ENCODE measurements around the gene PROZ.

Gene PROZ

GRCh38 chr13:113153810-113154748 is 4.4 kb upstream of the PROZ start:
- DNase-seq (ENCODE audit: low read depth): no peak
- peak overlapping the region; percentile 44 for H3K4me3 ChIP-seq (ENCODE audit: low read length)
- TF ChIP-seq CTCF (conservative IDR thresholded peaks at IDR 0.05; ENCODE audit: low read depth, low read length): no peak

DNA sequence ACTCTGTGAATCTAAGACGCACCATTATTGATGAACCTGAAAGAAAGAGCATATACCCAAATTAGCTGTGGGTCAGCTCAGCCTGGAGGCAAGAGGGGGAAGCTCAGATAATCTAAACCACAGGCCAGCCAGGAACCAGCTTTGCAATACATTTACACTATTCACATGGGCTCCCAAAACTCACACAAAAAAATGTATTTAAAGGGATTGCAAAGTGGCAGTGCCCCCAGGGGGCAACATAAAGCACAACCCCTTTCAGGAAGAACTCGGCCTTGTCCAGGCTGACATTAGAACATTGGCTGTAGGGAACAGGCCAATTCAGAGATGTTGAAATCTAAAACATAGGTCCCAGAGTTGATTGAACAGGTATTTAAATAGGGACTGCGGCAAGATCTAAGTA is 3.2 kb upstream of the PROZ start:
- H3K4me3 ChIP-seq (ENCODE audit: low read length): no peak overlapping the region
- no peak for DNase-seq (ENCODE audit: low read depth)
- peak; percentile 5 for TF ChIP-seq CTCF (conservative IDR thresholded peaks at IDR 0.05; ENCODE audit: low read depth, low read length)

DNA sequence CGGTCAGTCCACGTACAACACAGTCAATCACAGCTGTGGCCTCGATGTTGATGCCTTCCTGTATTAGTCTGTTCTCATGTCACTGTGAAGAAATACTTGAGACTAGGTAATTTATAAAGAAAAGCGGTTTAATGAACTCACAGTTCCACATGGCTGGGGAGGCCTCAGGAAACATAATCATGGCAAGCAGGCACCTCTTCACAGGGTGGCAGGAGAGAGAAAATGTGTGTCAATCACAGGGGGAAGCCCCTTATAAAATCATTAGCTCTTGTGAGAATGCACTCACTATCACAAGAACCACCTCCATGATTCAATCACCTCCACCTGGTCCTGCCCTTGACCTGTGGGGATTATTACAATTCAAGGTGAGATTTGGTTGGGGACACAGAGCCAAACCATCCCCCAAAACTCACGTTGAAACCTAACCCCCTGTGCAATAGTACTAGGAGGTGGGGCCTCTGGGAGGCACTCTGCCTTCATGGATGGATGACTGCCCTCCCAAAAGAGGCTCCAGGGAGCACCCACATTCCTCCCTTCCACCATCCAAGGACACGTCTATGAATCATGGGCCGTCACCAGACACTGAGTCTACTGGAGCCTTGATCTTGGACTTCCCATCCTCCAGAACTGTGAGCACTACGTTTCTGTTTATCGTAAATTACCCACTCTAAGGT is 2.3 kb upstream of the PROZ start:
- no peak overlapping the region for H3K4me3 ChIP-seq (ENCODE audit: low read length)
- TF ChIP-seq CTCF (conservative IDR thresholded peaks at IDR 0.05; ENCODE audit: low read depth, low read length): no peak
- DNase-seq (ENCODE audit: low read depth): no peak

- H3K4me3 ChIP-seq (ENCODE audit: low read length): no peak overlapping the region
- DNase-seq (ENCODE audit: low read depth): no peak
- TF ChIP-seq CTCF (conservative IDR thresholded peaks at IDR 0.05; ENCODE audit: low read depth, low read length): no peak
Measured at GRCh38 chr13:113157206-113157928, 1.1 kb upstream of the PROZ start.

DNA sequence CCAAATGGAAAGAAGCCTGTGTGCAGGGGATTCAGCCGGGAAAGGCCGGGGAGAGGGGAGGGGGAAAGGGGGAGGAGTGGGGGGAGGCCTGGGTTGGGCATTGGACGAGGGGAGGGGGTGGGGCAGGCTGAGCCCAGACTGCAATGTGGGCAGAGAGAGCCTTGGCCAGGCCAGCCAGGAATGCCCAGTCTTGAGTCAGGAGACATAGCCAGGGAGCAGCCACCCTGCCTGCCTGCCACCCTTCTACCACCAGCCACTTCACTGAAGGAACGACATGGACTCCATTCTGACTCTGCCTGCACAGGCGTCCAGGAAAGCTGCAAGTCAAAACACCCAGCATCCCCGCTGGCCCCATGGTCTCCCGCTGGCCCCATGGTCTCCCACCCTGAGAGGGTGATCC is 498 bp downstream of the PROZ start:
- no peak for DNase-seq (ENCODE audit: low read depth)
- no peak for TF ChIP-seq CTCF (conservative IDR thresholded peaks at IDR 0.05; ENCODE audit: low read depth, low read length)
- H3K4me3 ChIP-seq (ENCODE audit: low read length): no peak overlapping the region

GRCh38 chr13:113159701-113160100 is 1.3 kb downstream of the PROZ start:
- DNase-seq (ENCODE audit: low read depth): no peak
- no peak overlapping the region for H3K4me3 ChIP-seq (ENCODE audit: low read length)
- TF ChIP-seq CTCF (conservative IDR thresholded peaks at IDR 0.05; ENCODE audit: low read depth, low read length): no peak
